ENCODE results near the gene PURA.
"Not testable (repeated sequence)": the region's sequence is repeated elsewhere in the genome, so short reads cannot be mapped to it uniquely, and the experiment has no call there.

Gene PURA

DNA sequence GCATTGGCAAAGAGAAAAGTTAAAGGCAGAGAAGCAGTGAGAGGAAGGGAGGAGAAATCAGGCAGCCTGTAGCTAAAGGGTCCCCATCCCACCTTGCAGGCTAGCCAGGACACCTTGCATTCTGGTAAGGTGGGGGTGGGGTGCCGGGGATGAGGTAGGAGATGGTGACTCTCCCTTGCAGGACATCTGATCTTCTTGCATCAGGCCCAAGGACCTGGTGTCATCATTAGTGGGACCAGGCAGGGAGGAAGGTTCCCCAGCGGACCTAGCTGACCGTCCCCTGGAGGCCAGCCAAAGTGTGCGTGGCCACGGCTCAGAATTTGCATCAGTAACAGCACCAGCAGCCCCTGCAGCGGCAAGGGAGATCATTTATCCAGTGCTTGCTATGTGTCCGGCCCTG lies 39.3 kb downstream of the PURA start:
- no peaks in the 10 kb centered on the region for H3K27me3 ChIP-seq (ENCODE audit: control insufficient read depth in 1 of 2, insufficient read depth in 2 of 2, low read length in 2 of 2)
- H3K27ac ChIP-seq (ENCODE audit: low read depth, low read length): no peak overlapping the region
- no peak overlapping the region for H3K9ac ChIP-seq (ENCODE audit: low read length)
- no peaks in the 10 kb centered on the region for H3K9me3 ChIP-seq (ENCODE audit: low read length)
- no peak overlapping the region for H3K4me3 ChIP-seq (ENCODE audit: low read depth in 1 of 2, low read length in 2 of 2)
- peaks cover 21% of the 10 kb centered on the region for H3K4me1 ChIP-seq (ENCODE audit: insufficient read depth, low read length)
- H3K36me3 ChIP-seq (ENCODE audit: insufficient read depth, low read length): no peaks in the 10 kb centered on the region

DNA sequence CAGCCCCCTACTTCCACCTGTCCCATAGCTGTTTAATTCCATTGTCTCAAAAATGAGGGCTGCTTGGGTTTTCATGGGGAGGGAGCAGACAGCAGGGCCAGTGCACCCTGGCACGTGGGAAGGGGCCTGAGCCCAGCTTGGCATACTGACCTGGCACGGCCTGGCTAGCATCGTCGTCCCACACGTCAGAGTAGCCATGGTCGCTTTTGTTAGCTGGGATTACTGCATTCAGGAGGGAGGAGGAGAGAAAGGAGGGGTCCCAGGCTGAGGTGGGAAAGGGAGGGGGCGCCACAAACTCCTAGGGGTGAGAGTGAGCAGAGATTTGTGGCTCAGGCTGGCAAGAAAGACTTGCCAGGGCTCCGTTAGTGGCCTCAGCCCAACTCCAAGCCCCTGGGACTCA lies 40.0 kb downstream of the PURA start:
- Histone ChIP-seq H3K36me3 (ENCODE audit: insufficient read depth, low read length) (no peaks in the 10 kb centered on the region), H3K9ac (ENCODE audit: low read length) (no peak overlapping the region), H3K9me3 (ENCODE audit: low read length) (no peaks in the 10 kb centered on the region), H3K4me3 (ENCODE audit: low read depth in 1 of 2, low read length in 2 of 2) (no peak overlapping the region), H3K4me1 (ENCODE audit: insufficient read depth, low read length) (peaks cover 21% of the 10 kb centered on the region), H3K27ac (ENCODE audit: low read depth, low read length) (no peak overlapping the region), H3K27me3 (ENCODE audit: control insufficient read depth in 1 of 2, insufficient read depth in 2 of 2, low read length in 2 of 2) (no peaks in the 10 kb centered on the region)

DNA sequence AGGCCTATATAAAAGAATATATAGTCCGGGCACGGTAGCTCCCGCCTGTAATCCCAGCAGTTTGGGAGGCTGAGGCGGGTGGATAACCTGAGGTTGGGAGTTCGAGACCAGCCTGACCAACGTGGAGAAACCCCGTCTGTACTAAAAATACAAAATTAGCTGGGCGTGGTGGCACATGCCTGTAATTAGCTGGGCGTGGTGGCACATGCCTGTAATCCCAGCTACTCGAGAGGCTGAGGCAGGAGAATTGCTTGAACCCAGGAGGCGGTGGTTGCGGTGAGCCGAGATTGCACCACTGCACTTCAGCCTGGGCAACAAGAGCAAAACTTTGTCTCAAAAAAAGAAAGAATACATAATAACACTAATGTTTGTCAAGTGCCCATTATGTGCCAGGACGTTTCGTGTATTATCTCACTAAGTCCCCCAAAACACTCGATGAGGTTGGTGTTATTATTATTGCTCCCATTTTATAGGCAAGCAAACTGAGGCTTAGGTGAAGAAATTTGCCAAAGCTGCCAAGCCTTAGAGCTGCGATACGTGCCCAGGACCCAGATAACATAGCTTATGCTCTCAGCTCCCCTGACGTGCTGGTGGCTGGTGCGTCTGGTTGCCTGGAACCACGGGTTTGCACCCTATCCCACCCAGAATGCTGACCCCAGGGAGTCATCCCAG lies 40.9 kb downstream of the PURA start:
- not testable (repeated sequence) for H3K27ac ChIP-seq (ENCODE audit: low read depth, low read length); H3K9me3 ChIP-seq (ENCODE audit: low read length); H3K9ac ChIP-seq (ENCODE audit: low read length); H3K36me3 ChIP-seq (ENCODE audit: insufficient read depth, low read length); H3K27me3 ChIP-seq (ENCODE audit: control insufficient read depth in 1 of 2, insufficient read depth in 2 of 2, low read length in 2 of 2); H3K4me3 ChIP-seq (ENCODE audit: low read depth in 1 of 2, low read length in 2 of 2)
- H3K4me1 ChIP-seq (ENCODE audit: insufficient read depth, low read length): peaks cover 21% of the 10 kb centered on the region

DNA sequence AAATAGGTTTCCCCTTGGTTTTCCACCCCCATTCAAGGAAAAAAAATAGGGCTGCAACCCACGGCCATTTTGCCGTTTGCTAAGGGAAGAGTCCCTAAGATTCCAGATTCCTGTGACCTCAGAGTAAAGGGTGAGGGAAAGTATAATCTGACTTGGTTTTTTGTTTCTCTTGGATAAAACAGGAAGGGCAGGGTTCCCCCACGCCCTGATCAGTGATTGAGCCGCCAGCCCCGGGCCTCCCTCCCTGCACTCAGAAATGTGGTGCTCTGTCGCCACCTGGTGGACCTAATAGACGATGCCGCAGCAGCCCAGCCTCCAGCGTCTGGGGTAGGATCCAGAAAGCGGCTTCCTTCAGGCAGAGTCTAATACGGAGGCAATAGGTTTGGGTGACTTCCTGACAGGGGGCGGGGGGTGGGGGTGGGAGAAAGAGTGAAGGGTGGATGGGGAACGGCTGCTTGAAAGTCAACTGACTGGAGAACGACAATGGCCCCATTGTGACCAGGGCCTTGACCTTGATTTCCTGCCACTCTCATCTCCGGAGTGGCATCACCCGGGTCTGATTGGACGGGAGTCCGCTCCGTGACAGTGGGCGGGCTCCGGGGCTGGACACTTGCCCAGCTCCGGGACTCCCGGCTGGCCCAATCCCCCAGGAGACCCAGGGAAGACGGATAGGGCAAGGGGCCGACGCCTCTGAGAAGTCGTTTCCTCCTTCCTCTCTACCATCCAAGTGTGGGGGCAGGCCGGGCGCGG lies 43.3 kb downstream of the PURA start:
- H3K27me3 ChIP-seq (ENCODE audit: control insufficient read depth in 1 of 2, insufficient read depth in 2 of 2, low read length in 2 of 2): no peaks in the 10 kb centered on the region
- H3K9me3 ChIP-seq (ENCODE audit: low read length): no peaks in the 10 kb centered on the region
- peak overlapping the region in 1 of 2 donors; percentile 41 for H3K4me3 ChIP-seq (ENCODE audit: low read depth in 1 of 2, low read length in 2 of 2)
- H3K36me3 ChIP-seq (ENCODE audit: insufficient read depth, low read length): no peaks in the 10 kb centered on the region
- H3K9ac ChIP-seq (ENCODE audit: low read length): no peak overlapping the region
- H3K27ac ChIP-seq (ENCODE audit: low read depth, low read length): no peak overlapping the region
- H3K4me1 ChIP-seq (ENCODE audit: insufficient read depth, low read length): peaks cover 21% of the 10 kb centered on the region

DNA sequence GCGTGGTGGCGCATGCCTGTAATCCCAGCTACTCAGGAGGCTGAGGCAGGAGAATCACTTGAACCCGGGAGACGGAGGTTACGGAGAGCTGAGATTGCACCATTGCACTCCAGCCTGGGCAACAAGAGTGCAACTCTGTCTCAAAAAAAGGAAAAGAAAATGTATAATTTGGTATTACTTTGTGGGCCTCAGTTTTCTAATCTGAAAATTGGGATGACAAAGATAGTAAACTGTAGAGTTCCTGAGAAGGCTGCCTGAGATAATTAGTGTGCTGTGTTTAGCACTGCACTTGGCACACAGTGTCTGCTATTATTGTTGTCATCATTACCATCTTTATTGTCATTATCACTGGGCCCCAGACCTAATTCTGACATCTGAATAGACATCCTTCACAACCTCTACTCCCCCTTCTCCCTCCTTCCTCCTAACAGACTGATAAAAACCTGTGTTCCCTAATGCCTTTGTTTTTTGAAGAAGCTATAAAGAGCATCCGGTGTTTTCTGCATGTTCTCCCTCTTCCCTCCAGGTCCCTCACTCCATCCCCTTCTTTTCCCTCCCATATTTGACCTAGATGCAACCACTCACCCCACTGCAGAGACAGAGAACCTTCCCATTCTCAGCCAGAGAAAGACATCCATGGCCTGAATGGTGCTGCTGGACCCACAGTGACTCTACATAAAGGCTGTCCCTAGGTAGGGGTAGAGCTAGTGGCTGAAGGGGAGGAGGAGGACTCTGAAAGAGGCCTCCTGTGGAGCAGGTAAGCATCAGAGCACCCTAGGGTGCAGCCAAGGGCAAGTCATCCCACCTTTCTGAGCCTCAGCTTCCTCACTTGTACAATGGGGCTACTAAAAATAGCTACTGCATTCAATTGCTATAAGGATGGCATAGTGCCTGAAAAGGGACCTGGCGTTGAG lies 45.4 kb downstream of the PURA start:
- H3K9ac ChIP-seq (ENCODE audit: low read length): no peak overlapping the region
- H3K4me1 ChIP-seq (ENCODE audit: insufficient read depth, low read length): peaks cover 8% of the 10 kb centered on the region
- H3K27me3 ChIP-seq (ENCODE audit: control insufficient read depth in 1 of 2, insufficient read depth in 2 of 2, low read length in 2 of 2): no peaks in the 10 kb centered on the region
- H3K27ac ChIP-seq (ENCODE audit: low read depth, low read length): no peak overlapping the region
- H3K4me3 ChIP-seq (ENCODE audit: low read depth in 1 of 2, low read length in 2 of 2): no peak overlapping the region
- H3K9me3 ChIP-seq (ENCODE audit: low read length): no peaks in the 10 kb centered on the region
- H3K36me3 ChIP-seq (ENCODE audit: insufficient read depth, low read length): no peaks in the 10 kb centered on the region

DNA sequence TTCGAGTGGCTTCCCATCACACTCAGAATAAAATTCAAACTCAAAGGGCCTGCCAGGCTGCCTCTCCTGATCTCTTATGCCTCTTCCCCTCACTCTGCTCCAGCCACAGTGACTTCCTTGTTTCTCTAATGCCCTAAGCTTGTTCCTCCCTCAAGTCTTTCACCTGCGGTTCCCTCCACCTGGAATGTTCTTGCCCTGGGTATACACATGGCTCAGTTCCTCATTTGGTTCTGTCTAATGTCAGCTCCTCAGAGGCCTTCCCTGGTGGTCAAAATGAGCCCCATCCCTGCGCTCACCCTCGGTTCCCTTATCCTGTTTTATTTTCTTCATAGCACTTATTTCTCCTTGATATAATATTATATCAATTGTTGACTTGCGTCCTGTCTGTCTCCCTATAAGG lies 48.4 kb downstream of the PURA start:
- H3K4me3 ChIP-seq (ENCODE audit: low read depth in 1 of 2, low read length in 2 of 2): no peak overlapping the region
- H3K9ac ChIP-seq (ENCODE audit: low read length): no peak overlapping the region
- no peaks in the 10 kb centered on the region for H3K4me1 ChIP-seq (ENCODE audit: insufficient read depth, low read length)
- H3K27ac ChIP-seq (ENCODE audit: low read depth, low read length): no peak overlapping the region
- no peaks in the 10 kb centered on the region for H3K27me3 ChIP-seq (ENCODE audit: control insufficient read depth in 1 of 2, insufficient read depth in 2 of 2, low read length in 2 of 2)
- no peaks in the 10 kb centered on the region for H3K9me3 ChIP-seq (ENCODE audit: low read length)
- no peaks in the 10 kb centered on the region for H3K36me3 ChIP-seq (ENCODE audit: insufficient read depth, low read length)

DNA sequence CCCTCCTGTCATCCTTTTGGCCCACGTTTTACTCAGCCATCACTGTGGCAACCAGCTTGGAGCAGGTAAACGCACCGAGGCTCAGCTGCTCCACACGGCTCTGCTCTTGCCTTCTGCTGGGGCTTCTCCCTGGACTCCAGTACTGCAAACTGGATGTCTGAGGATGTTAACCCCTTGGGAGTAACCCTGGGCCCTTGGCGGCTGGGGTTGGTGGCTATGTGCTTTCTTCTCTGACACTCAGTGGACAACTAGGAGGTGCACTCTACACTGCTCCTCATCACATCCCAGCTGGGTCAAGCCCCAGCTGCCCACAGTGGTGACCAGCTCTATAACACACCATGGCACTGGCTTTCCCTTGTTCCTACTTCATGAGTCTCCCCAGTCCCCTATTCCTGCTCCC lies 48.9 kb downstream of the PURA start:
- H3K4me1 ChIP-seq (ENCODE audit: insufficient read depth, low read length): no peaks in the 10 kb centered on the region
- no peaks in the 10 kb centered on the region for H3K9me3 ChIP-seq (ENCODE audit: low read length)
- no peaks in the 10 kb centered on the region for H3K27me3 ChIP-seq (ENCODE audit: control insufficient read depth in 1 of 2, insufficient read depth in 2 of 2, low read length in 2 of 2)
- no peaks in the 10 kb centered on the region for H3K36me3 ChIP-seq (ENCODE audit: insufficient read depth, low read length)
- no peak overlapping the region for H3K9ac ChIP-seq (ENCODE audit: low read length)
- H3K27ac ChIP-seq (ENCODE audit: low read depth, low read length): no peak overlapping the region
- no peak overlapping the region for H3K4me3 ChIP-seq (ENCODE audit: low read depth in 1 of 2, low read length in 2 of 2)

DNA sequence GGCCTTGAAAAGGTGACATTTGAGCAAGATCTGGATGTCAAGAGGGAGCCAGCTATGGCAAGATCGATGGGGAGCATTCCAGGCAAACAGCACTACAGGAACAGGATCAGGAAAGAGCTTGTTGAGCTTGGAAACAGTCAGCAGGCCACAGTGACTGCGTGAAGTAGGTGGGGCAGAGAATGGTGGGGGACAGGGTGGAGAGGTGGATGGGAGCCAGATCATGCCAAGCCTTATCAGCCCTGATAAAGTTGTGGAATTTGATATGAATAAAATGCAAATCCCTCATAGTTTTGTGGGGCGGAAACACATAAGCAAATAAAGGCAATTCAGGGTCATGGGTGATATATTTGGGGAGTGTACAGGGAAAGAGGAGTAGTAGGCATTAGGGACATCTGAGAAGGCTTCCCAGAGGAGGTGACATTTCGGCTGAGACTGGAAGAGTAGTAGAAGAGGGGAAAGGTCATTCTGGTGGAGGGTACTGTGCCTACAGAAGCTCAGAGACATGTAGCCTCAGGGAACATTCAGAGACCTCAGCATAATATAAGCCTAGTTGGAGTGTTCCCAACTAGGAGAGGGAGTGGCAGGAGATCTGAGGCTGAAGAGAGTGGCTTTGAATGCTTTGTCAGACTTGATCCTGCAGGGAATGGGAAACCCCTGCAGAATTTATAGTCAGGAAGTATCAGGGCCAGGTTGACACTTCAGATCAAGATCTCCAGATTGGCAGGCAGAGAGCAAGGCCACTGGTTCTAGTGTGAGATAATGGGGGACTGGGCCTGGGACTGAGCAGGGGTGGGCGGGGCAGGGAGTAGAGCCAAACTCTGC lies 51.4 kb downstream of the PURA start:
- no peak overlapping the region for H3K27ac ChIP-seq (ENCODE audit: low read depth, low read length)
- H3K27me3 ChIP-seq (ENCODE audit: control insufficient read depth in 1 of 2, insufficient read depth in 2 of 2, low read length in 2 of 2): no peaks in the 10 kb centered on the region
- no peak overlapping the region for H3K4me3 ChIP-seq (ENCODE audit: low read depth in 1 of 2, low read length in 2 of 2)
- no peaks in the 10 kb centered on the region for H3K36me3 ChIP-seq (ENCODE audit: insufficient read depth, low read length)
- H3K9me3 ChIP-seq (ENCODE audit: low read length): no peaks in the 10 kb centered on the region
- H3K4me1 ChIP-seq (ENCODE audit: insufficient read depth, low read length): no peaks in the 10 kb centered on the region
- no peak overlapping the region for H3K9ac ChIP-seq (ENCODE audit: low read length)

DNA sequence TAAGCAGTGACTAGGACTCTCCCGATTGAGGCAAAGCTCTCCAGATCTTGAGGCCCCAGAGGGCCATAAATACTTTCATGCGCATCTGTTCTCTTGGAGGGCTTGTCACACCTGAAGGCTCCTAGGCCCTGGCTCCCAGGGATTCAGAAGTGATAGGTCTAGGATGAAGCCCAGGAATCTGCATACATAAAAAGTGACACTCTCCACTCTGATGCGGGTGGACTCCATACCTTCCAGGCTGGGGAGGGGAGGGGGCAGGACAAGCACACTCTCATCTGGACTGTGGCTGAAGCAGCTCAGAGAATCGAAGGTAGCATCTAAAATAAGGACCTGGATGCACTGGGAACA lies 52.0 kb downstream of the PURA start:
- Histone ChIP-seq H3K27ac (ENCODE audit: low read depth, low read length) (no peak overlapping the region), H3K9ac (ENCODE audit: low read length) (no peak overlapping the region), H3K27me3 (ENCODE audit: control insufficient read depth in 1 of 2, insufficient read depth in 2 of 2, low read length in 2 of 2) (no peaks in the 10 kb centered on the region), H3K4me3 (ENCODE audit: low read depth in 1 of 2, low read length in 2 of 2) (no peak overlapping the region), H3K4me1 (ENCODE audit: insufficient read depth, low read length) (no peaks in the 10 kb centered on the region), H3K36me3 (ENCODE audit: insufficient read depth, low read length) (no peaks in the 10 kb centered on the region), H3K9me3 (ENCODE audit: low read length) (no peaks in the 10 kb centered on the region)

DNA sequence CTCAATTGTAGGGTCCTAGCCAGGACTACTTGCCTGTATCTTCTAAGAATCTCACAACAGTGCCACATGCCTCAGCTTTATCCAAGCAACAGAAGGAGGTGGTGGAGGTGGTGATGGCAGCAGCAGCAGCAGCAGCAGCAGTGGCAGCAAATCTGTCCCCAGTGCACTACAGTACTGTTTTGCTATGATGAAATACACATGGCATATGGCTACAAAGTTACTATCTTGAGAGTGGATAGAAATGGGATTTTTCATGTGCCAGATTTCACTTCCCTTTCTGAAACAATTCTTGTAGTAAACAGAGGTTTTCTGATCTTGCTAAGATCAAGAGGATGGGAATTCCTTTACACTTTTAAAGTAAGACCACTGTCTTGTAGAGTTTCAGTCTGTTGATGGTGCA lies 53.0 kb downstream of the PURA start:
- Histone ChIP-seq H3K27ac (ENCODE audit: low read depth, low read length) (no peak overlapping the region), H3K36me3 (ENCODE audit: insufficient read depth, low read length) (no peaks in the 10 kb centered on the region)

DNA sequence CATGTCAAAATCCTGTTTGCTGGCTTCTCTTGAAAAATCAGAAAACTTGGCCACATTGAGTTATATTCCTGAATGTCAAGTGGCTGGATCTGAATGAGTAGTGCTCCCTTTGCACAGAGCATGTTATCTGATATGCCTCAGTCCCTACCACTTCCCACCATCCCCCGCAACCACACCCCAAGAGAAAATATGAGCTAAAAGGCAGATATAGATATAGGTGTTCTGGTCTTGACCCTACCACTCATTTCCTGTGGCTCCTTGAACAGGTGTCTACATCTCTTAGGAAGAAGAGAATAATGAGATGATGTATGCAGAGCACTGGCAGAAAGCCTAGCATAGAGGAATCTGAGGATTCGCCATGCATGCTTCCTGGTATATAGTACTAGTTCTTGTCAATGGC lies 54.5 kb downstream of the PURA start:
- Histone ChIP-seq H3K4me1 (ENCODE audit: insufficient read depth, low read length) (no peaks in the 10 kb centered on the region), H3K9me3 (ENCODE audit: low read length) (no peaks in the 10 kb centered on the region), H3K4me3 (ENCODE audit: low read depth in 1 of 2, low read length in 2 of 2) (no peak overlapping the region), H3K36me3 (ENCODE audit: insufficient read depth, low read length) (no peaks in the 10 kb centered on the region), H3K27me3 (ENCODE audit: control insufficient read depth in 1 of 2, insufficient read depth in 2 of 2, low read length in 2 of 2) (no peaks in the 10 kb centered on the region), H3K27ac (ENCODE audit: low read depth, low read length) (no peak overlapping the region), H3K9ac (ENCODE audit: low read length) (no peak overlapping the region)

More for the DNA sequence above, 53.0 kb downstream of the PURA start:
- Histone ChIP-seq H3K9ac (ENCODE audit: low read length) (no peak overlapping the region), H3K4me1 (ENCODE audit: insufficient read depth, low read length) (no peaks in the 10 kb centered on the region), H3K9me3 (ENCODE audit: low read length) (no peaks in the 10 kb centered on the region), H3K27me3 (ENCODE audit: control insufficient read depth in 1 of 2, insufficient read depth in 2 of 2, low read length in 2 of 2) (no peaks in the 10 kb centered on the region), H3K4me3 (ENCODE audit: low read depth in 1 of 2, low read length in 2 of 2) (no peak overlapping the region)
